Endometrial microvascular endothelial cells (primary cell): ENCODE data around the gene UBE2F. TPM values are rescaled to one million over a fixed set of nuclear protein-coding genes. Genes with fewer than 3 reads are reported as not detected.
"Not testable (repeated sequence)": the region's sequence is repeated elsewhere in the genome, so short reads cannot be mapped to it uniquely, and the experiment has no call there.

ENCODE experiments used
- in situ Hi-C: cut with HindIII; loops from 2 replicates; pipeline ENCODE4 v1.10.0; 2017; ENCODE audit warnings: low sequenced_read_pairs, low pct_unique_long_range_greater_than_20kb; ENCODE audit errors: inconsistent ontology term
- total RNA-seq: library from RNA; depleted of rRNA; stranded (reverse); fragments of >200 nt; gene quantifications from one replicate; pipeline ENCODE4 v1.2.3, GENCODE V29; 2015; ENCODE audit errors: inconsistent ontology term

Gene UBE2F
- total RNA-seq, 1 donor from 2014 or later = 70.3 TPM

DNA sequence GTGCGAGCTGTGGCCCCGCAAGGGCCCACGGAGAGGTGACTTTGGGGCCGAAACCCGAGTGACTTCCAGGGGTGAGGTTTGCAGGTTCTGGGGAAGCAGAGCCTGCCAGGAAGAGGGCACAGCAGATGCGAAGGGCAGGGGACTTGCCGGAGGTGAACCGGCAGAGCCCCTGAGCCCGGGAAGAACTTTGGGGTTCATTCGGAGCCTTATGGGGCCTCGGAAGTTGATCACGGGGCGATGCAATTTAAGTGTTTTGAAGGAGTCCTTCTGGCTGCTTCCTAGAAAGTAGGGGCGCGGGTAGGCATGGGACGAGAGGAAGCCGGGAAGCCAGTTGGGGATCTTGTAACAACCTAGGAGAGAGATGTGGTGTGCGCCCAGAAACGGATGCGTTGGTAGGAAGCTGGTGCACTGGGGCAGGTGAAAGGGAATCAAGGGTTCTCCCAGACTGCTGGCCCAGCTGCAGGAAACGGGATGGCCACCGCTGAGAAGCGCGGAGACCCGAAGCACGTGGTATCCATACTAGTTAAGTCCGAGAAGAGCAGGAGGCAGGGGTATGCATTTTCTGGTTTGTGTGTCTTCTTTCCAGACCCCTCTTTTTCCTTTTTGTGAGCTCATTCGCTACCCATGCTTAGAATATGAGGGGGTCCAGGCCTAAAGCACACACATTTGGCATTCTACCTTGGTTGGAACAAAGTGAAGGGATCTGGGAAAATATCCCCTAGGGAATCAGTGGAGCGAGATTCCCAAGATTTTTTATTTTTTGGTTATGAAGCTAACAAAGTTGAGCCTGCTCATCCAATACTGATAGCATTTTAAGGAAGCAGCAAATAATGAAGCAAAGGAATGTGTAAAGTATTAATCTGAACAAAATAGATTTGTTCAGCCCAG lies 94.7 kb downstream of the UBE2F start:
- in situ Hi-C loops = no loop called here

DNA sequence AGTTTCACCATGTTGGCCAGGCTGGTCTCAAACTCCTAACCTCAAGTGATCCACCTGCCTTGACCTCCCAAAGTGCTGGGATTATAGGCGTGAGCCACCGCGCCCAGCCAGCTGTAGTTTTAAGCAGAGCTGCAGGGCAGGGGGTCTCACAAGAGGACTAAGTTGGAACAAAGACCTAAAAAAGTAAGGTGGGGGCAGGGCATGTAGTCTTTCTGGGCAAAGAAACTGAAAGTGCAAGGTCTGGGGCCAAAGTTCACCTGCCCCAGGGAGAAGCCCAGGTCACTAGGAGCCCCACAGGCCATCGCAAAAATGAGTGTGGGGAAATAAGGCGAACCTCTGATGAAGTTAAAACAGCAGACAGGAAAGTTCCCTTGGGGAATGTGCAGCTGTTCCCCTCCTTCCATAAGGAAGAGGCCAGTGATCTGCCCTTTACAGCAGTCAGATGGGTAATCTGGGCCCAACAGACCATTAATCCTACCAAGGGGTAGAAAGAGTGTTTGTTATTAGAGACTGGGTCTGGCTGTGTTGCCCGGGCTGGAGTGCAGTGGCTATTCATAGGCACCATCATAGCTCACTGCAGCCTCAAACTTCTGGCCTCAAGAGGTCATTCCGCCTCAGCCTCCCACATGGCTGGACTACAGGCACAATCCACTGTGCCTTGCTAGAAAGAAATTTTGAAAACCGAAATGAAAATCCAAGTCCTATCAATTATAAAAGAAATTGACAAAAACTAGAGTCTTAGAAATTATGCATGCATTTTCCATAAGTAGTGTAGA lies 96.8 kb downstream of the UBE2F start:
- in situ Hi-C loops = no loop called here

DNA sequence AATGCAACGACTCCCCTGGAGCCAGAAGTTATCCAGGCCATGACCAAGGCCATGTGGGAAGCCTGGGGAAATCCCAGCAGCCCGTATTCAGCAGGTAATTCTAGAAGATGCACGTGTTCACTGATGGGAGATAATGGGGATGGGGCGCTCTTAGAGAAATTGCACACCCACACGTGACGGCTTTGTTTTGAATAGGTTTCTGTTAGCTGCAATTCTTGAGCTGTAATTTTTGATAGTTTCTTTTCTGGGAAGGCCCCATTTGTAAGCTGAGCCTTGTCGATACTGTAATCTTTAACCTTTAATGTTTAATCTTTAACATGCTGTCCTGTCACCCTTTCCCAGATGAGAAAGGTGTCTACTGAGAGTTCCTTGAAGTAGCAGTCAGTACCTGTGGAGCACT lies 97.6 kb downstream of the UBE2F start:
- in situ Hi-C loops = no loop called here

DNA sequence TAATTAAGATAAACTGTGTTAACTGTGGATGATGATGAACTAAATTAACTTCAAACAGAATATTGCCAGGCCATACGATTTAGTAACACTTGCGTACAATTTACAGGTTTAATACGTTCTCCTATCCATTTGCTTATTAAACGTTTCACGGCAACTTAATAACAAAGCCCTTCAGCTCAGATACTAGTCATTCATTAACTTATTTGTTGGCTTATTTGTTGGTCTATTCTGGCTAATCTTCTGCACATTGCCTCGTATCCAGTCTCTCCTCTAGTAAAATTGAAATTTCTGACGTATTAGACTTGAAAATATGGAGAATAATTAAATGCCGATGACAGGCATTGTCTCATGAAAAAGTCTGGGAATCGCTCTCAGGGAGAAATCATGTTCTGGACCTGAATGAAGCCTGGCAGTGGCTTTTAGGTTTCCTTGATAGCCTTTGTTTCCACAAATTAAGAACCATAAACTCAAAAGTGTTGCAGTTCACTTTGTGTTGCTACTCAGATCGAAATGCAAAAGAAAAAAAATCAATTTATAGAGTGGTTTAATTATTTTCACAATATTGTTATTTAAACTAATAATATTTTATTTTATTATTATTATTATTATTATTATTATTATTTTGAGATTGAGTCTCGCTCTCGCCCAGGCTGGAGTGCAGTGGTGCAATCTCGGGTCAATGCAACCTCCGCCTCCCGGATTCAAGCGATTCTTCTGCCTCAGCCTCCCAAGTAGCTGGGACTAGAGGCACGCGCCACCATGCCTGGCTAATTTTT lies 98.4 kb downstream of the UBE2F start:
- in situ Hi-C loops = no loop called here

DNA sequence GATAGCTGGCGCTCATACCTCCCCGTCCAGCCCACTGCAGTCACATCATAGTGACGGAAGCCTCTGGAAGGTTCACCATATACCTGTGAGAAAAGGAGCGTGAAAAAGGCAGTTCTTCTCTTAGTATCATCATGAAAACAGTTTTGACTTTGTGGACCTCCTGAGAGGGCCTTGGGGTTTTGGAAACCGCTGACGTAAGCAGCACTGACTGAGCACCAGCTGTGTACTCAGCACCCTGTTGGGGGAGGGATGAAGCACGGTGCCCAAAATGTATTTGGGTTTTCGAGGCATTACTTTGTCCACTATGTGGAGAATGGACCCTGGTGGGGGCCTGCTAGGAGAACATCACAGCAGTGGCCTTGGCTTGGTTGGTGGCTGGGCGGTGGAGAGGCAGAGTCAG lies 99.4 kb downstream of the UBE2F start:
- in situ Hi-C loops = no loop called here

DNA sequence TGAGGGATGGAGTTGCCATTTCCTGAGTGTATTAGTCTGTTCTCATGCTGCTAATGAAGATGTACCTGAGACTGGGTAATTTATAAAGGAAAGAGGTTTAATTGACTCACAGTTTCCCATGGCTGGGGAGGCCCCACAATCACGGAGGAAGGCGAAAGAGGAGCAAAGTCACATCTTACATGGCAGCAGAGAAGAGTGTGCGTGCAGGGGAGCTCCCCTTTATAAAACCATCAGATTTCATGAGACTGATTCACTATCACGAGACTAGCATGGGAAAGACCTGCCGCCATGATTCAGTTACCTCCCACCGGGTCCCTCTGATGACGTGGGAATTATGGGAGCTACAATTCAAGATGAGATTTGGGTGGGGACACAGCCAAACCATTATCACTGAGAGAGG lies 99.9 kb downstream of the UBE2F start:
- in situ Hi-C loops = not testable (repeated sequence)

DNA sequence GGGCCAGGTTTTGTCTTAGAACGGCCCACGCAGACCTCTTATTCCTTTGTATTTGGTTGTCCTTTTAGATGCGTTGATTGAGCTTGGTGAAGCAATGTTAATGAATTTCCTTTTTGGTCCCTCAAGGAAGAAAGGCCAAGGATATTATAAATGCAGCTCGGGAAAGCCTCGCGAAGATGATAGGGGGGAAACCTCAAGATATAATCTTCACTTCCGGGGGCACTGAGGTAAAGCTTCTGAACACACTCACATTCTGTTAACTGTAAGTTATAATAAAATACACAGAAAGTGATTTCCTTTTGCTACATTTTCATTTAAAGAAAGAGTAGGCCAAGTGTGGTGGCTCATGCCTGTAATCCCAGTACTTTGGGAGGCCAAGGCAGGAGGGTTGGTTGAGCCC lies 101.1 kb downstream of the UBE2F start:
- in situ Hi-C loops = no loop called here

DNA sequence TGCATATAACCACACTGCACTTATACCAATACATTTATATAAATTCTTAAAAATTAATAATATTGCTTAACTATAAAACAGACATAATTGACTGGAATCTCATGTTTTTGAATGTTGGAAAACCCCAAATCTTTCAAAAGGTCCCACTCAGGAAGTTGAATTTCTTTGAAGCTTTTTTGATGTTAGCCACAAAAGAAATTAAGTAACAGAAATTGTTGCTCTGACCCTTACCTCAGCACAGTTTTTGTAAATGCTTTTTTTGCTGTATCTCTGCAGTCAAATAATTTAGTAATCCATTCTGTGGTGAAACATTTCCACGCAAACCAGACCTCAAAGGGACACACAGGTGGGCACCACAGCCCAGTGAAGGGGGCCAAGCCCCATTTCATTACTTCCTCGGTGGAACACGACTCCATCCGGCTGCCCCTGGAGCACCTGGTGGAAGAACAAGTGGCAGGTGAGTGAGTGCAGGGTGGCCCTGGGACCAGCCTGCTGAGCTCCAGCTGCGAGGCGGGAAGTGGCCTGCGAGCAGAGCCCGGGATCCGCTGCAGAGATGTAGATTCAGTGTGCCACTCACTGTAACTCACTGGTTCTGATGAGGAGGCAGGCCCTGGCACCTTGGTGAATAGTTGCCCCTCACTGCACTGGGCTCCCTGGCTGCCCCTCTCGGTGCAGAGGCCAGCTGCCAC lies 102.4 kb downstream of the UBE2F start:
- in situ Hi-C loops = no loop called here

DNA sequence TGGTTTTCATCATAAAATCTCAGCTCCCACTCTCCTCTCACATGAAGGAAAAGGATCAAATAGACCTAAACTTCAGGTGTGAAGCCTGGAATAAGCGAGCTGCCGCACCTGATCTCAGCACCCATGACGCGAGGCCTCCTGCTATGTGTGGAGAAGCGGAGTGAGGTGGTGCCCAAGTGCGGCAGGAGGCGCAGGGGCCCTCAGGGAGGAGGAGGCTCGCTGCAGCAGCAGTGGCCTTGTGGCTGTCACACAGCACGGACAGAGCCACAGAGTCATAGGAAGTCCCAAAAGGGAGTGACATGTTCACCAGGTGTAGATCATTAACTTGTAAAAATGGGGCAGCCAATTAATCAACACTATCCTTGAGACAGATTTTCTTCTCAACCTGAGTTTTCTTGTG lies 103.1 kb downstream of the UBE2F start:
- in situ Hi-C loops = no loop called here

DNA sequence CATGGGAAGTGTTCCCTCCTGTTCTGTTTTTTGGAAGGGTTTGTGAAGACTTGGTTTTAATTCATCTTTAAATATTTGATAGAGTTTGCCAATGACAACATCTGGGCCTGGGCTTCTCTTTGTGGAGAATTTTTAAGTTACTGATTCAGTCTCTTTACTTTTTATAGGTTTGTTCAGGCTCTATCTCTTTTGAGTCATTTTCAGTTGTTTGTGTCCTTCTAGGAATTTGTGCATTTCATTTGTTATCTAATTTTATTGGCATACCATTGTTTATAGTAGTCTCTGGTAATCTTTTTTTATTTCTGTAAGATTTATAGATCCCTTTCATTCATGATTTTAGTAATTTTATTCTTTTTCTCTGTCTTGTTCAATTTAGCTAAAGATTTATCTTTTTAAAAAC lies 108.6 kb downstream of the UBE2F start:
- in situ Hi-C loops = no loop called here

DNA sequence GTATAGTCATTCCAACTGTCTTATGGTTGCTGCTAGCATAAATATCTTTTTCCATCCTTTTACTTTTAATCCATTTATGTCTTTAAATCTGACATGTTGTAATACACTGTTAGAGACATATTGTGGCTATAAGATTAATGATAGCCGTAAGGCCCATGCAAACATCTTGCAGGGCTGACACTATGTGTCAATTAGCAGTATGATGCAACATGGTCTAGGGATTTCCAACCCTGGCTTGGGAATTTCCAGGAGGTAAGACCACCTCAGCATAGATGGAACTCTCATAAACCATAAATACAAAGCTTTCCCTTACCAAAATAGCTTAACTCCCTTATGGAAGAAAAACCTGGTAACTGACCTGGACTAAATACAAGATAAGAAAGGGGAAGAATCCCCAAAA lies 110.5 kb downstream of the UBE2F start:
- in situ Hi-C loops = no loop called here

DNA sequence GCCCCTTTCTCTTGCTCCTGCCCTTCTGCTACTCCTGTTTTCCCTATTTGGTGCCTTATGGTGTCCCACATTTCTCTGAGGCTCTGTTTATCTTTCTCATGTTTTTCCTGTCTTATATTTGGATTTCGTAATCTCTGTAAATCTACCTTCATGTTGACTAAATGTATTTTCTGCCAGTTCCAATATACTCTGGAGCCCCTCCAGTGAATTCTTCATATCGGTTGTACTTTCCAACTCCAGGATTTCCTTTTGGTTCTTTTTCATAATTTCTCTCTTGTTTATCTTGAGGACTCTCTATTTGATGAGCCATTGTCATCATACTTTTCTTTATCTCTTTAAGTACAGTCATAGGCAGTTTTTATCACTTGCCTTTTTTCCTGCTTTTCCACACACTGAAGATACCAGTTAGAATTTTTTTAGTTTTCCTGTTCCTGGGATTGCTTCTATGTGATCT lies 113.1 kb downstream of the UBE2F start:
- in situ Hi-C loops = no loop called here

DNA sequence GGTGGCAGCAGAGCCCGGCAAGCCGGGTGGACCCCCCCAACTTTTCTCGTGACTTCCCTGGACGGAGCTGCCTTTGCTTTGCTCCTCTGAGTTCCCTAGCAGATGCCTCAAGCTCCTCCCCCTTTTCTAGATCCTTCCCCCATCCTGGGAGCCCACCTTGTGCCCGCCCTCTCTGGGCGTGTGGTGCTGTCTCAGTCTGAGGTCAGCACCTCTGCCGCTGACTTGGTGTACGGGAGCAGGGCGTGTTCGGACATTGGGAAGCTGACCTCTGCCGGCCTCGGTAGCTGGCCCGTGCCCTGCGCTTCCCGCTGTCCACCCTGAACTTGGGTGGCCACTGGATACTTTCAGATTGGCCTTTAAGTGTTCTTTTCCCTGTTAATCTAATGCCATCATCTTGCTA lies 113.7 kb downstream of the UBE2F start:
- in situ Hi-C loops = no loop called here

DNA sequence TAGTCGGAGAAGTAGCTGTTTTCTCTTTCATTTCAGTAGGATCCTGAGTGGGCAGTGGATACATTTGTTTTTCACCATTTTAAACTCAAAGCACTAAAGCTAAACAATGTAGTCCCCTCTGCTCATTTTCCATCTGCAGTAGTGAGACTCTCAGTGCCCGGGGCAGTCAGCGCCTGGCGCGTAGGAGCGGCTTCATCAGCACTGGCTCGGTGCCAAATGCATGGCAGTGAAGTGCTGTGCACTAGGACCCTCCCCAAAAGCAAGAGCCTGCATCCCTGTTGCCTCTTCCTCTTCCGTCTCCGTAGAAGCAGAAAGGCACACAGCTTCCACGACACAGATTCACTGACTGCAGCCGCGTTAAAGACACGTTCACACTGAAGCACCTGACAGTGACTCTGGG lies 114.3 kb downstream of the UBE2F start:
- in situ Hi-C loops = no loop called here

DNA sequence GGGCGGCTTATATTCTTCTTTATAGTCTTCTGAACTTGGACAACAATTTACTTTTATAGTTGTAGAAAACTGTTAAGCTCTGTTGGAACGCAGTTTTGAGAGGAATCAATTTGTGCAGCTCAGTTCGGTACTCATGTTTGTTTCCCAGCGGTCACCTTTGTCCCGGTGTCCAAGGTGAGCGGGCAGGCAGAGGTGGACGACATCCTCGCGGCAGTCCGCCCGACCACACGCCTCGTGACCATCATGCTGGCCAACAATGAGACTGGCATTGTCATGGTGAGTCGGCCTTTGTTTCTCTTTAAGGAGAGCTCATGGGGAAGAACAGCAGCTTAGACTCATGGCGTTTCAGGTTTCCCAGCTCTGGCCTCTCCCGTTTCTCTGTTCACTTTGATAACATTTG lies 114.7 kb downstream of the UBE2F start:
- in situ Hi-C loops = no loop called here

DNA sequence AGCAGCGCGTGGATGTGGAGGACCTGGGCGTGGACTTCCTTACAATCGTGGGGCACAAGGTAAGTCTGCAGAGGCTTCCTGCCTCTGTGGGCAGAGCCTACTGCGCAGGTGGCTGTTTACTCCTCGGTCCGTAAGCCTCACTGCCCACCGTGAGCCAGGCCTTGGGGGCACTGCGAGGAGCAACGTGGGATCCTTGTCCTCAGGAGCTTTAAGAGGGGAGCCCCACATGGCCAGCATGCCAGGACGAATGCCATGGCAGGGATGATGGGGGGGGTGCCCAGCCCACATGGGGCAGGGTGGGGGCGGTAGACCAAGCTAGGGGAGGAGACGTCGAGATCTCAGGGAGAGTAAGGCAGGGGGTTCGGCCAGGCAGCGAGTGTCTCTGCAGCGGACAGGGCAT lies 115.3 kb downstream of the UBE2F start:
- in situ Hi-C loops = no loop called here

DNA sequence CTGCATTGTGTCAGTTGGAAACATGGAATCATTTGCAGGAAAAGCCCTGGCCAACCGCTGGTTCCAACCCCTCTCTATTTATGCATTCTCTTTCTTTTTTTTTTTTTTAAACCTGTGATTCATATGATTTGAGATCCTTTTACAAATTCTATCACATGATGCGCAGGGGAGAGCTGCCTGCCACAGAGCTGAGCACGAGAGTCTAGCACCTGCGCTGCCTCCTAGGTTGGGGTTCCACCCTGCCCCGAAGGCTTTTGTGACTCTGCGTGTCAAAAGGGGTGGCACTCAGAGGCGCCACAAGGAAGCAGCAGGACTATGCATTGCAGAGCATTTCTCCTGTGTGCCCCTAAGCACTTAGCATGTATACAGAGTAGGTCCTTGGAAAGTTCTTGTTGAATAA lies 116.0 kb downstream of the UBE2F start:
- in situ Hi-C loops = no loop called here

DNA sequence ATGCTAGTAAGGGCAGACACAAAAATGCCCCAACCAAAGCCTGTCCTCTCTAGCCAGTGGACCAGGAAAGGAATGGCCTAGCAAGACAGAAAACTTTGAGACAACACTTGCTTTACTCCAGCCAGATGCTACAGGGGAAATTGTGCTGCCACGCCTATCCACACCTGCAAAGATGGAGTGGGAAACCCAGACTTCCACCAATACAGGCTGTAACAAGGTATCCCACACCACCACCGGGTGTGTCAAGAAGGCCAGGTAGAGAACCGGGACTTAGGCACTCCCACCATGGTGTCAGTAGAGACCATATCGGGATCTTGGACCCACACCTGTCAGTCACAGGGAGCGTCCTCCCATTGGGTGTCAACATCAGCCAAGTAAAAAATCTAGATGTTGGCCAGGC lies 117.1 kb downstream of the UBE2F start:
- in situ Hi-C loops = no loop called here

DNA sequence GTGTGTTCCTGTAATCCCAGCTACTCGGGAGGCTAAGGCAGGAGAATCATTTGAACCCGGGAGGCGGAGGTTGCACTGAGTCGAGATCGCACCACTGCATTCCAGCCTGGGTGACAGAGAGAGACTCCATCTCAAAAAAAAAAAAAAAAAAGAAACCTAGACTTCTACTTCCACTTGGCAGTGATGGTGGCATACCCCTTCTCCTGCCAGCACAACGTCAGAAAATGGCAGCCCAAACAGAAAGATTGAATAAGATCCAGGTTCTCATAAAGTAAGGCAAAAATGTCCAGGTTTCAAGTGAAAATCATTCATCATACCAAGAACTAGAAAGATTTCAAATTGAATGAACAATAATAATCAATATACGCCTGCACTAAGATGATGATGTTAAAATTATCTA lies 117.9 kb downstream of the UBE2F start:
- in situ Hi-C loops = no loop called here
